Measurements from ENCODE around the gene CCDC150. TPM values are rescaled to one million over a fixed set of nuclear protein-coding genes. Genes with fewer than 3 reads are reported as not detected.
"Not testable (repeated sequence)": the region's sequence is repeated elsewhere in the genome, so short reads cannot be mapped to it uniquely, and the experiment has no call there.

Gene CCDC150
- total RNA-seq, 1 donor from 2014 or later, result 6.8 TPM

DNA sequence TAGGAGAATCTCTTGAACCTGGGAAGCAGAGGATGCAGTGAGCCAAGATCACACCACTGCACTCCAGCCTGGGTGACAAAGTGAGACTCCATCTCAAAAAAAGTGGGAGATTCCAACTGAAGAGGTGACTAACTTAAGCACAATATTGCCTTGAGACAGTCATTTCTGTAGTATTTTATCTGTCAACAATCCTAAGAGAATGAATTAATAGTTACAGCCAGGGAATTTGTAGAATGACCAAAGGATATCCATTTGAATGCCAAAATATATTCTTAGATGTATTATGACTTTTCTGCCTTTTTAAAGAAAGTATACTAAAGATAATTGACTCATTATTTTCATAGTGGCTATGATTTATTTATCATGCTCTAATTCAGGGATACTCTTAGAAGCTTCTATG lies 40.7 kb upstream of the CCDC150 start:
- peaks cover 0 to 6% (median 0%) of the 10 kb centered on the region in 3 donors for H3K4me1 ChIP-seq (ENCODE audit: control insufficient read depth in 3 of 3, insufficient read depth in 3 of 3, low read length in 3 of 3)

DNA sequence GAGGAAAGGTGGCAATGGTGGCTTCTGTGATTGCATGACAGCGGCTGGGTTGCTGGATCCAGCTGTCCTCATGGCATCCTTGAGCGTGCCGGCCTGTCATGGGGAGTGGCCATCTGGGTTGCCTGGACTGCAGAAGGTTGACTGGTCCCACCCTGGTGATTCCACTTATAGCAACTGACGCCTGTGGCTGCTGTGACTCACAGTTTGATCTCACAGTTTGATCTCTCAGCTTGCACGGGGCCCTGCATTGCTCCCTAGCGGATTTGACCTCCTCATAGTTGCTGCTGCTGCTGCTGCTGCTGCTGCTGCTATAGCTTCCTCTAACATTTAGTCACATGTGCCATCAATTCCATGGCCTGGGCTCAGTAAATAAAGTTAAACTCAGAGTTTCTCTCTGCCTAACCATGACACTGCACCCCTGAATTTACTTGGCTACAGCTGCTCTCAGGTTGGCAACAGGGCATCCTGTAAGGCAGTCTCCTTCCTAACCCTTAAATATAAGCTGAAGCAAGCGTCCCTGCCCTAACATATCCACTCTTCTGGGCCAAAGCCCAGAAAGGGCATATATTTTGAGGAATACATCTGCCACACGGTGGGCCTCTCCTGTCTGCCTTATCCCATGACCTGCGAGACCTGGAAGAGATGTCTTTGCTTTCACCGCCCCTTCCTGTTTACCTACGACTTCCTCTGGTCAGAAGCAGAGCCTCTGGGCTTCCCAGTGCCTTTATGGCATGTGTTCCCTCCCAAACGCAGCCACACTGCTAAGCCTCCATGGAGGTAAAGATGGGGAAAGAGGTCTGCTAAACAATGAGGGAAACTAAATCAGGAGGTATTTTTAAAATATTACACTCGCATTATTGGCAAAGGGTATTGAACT lies 37.8 kb upstream of the CCDC150 start:
- Histone ChIP-seq H3K9me3 (ENCODE audit: control insufficient read depth in 3 of 3, low read length in 3 of 3) (no peaks in the 10 kb centered on the region), H3K4me1 (ENCODE audit: control insufficient read depth in 3 of 3, insufficient read depth in 3 of 3, low read length in 3 of 3) (peaks cover 0 to 6% (median 0%) of the 10 kb centered on the region in 3 donors), H3K27ac (ENCODE audit: low read depth, low read length) (peak overlapping the region; percentile 33), H3K4me3 (ENCODE audit: low read length in 3 of 3) (no peak overlapping the region), H3K27me3 (ENCODE audit: control insufficient read depth in 3 of 3, insufficient read depth in 3 of 3, low read length in 3 of 3) (no peaks in the 10 kb centered on the region), H3K9ac (ENCODE audit: low read depth in 1 of 3, low read length in 3 of 3) (peak overlapping the region in 1 of 3 donors; percentile 28), H3K36me3 (ENCODE audit: control insufficient read depth in 3 of 3, insufficient read depth in 3 of 3, low read length in 3 of 3) (no peaks in the 10 kb centered on the region)

More for the DNA sequence above, 40.7 kb upstream of the CCDC150 start:
- H3K27ac ChIP-seq (ENCODE audit: low read depth, low read length), result no peak overlapping the region
- peaks cover 0 to 4% (median 3%) of the 10 kb centered on the region in 3 donors for H3K27me3 ChIP-seq (ENCODE audit: control insufficient read depth in 3 of 3, insufficient read depth in 3 of 3, low read length in 3 of 3)
- H3K9me3 ChIP-seq (ENCODE audit: control insufficient read depth in 3 of 3, low read length in 3 of 3), result no peaks in the 10 kb centered on the region
- H3K9ac ChIP-seq (ENCODE audit: low read depth in 1 of 3, low read length in 3 of 3), result no peak overlapping the region
- H3K4me3 ChIP-seq (ENCODE audit: low read length in 3 of 3), result no peak overlapping the region
- no peaks in the 10 kb centered on the region for H3K36me3 ChIP-seq (ENCODE audit: control insufficient read depth in 3 of 3, insufficient read depth in 3 of 3, low read length in 3 of 3)

- H3K9ac ChIP-seq (ENCODE audit: low read depth in 1 of 3, low read length in 3 of 3), result no peak overlapping the region
Measured at GRCh38 chr2:196604196-196604595, 35.3 kb upstream of the CCDC150 start.

DNA sequence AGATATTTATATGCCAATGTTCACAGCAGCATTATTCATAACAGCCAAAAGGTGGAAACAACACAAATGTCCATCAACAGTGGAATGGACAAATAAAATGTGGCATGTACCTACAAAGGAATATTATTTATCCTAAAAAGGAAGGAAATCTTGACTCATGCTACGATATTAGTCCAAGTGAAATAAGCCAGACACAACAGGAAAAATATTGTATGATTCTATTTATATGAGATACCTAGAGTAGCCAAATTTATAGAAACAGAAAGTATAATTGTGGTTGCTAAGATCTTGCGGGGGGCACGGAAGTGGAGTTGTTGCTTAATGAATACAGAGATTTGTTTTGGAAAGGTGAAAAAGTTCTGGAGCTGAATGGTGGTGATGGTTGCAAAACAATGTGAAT lies 33.0 kb upstream of the CCDC150 start:
- no peaks in the 10 kb centered on the region for H3K27me3 ChIP-seq (ENCODE audit: control insufficient read depth in 3 of 3, insufficient read depth in 3 of 3, low read length in 3 of 3)
- H3K9ac ChIP-seq (ENCODE audit: low read depth in 1 of 3, low read length in 3 of 3), result no peak overlapping the region
- H3K4me1 ChIP-seq (ENCODE audit: control insufficient read depth in 3 of 3, insufficient read depth in 3 of 3, low read length in 3 of 3), result peaks cover 0 to 5% (median 0%) of the 10 kb centered on the region in 3 donors
- H3K27ac ChIP-seq (ENCODE audit: low read depth, low read length), result no peak overlapping the region
- H3K4me3 ChIP-seq (ENCODE audit: low read length in 3 of 3), result no peak overlapping the region
- no peaks in the 10 kb centered on the region for H3K36me3 ChIP-seq (ENCODE audit: control insufficient read depth in 3 of 3, insufficient read depth in 3 of 3, low read length in 3 of 3)
- H3K9me3 ChIP-seq (ENCODE audit: control insufficient read depth in 3 of 3, low read length in 3 of 3), result no peaks in the 10 kb centered on the region

More at GRCh38 chr2:196604196-196604595, 35.3 kb upstream of the CCDC150 start:
- Histone ChIP-seq H3K4me3 (ENCODE audit: low read length in 3 of 3) (no peak overlapping the region), H3K4me1 (ENCODE audit: control insufficient read depth in 3 of 3, insufficient read depth in 3 of 3, low read length in 3 of 3) (peaks cover 0 to 6% (median 0%) of the 10 kb centered on the region in 3 donors), H3K27me3 (ENCODE audit: control insufficient read depth in 3 of 3, insufficient read depth in 3 of 3, low read length in 3 of 3) (no peaks in the 10 kb centered on the region), H3K9me3 (ENCODE audit: control insufficient read depth in 3 of 3, low read length in 3 of 3) (no peaks in the 10 kb centered on the region), H3K27ac (ENCODE audit: low read depth, low read length) (no peak overlapping the region), H3K36me3 (ENCODE audit: control insufficient read depth in 3 of 3, insufficient read depth in 3 of 3, low read length in 3 of 3) (no peaks in the 10 kb centered on the region)

DNA sequence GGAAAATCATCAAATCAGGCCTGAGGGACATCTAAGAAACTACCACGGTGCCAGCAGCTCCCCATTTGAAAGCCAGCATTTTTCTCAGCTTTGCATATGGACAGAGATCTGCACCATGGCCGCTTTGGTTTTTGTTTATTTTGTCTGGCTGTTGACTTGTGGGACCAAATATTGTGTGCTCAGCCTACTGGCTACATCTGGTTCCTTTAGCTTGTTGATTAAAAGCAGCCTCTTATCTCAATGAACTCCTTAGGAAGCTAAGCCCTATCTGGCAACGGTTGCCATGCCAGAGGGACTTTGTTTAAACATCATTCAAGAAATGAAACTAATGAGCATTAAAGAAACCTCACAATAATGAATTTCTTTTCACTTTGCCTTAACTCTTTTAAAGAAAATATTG lies 32.4 kb upstream of the CCDC150 start:
- no peak overlapping the region for H3K9ac ChIP-seq (ENCODE audit: low read depth in 1 of 3, low read length in 3 of 3)
- no peak overlapping the region for H3K4me3 ChIP-seq (ENCODE audit: low read length in 3 of 3)
- H3K36me3 ChIP-seq (ENCODE audit: control insufficient read depth in 3 of 3, insufficient read depth in 3 of 3, low read length in 3 of 3), result no peaks in the 10 kb centered on the region
- no peak overlapping the region for H3K27ac ChIP-seq (ENCODE audit: low read depth, low read length)
- no peaks in the 10 kb centered on the region for H3K4me1 ChIP-seq (ENCODE audit: control insufficient read depth in 3 of 3, insufficient read depth in 3 of 3, low read length in 3 of 3)
- H3K27me3 ChIP-seq (ENCODE audit: control insufficient read depth in 3 of 3, insufficient read depth in 3 of 3, low read length in 3 of 3), result no peaks in the 10 kb centered on the region
- H3K9me3 ChIP-seq (ENCODE audit: control insufficient read depth in 3 of 3, low read length in 3 of 3), result no peaks in the 10 kb centered on the region

- not testable (repeated sequence) for H3K27me3 ChIP-seq (ENCODE audit: control insufficient read depth in 3 of 3, insufficient read depth in 3 of 3, low read length in 3 of 3); H3K36me3 ChIP-seq (ENCODE audit: control insufficient read depth in 3 of 3, insufficient read depth in 3 of 3, low read length in 3 of 3); H3K9me3 ChIP-seq (ENCODE audit: control insufficient read depth in 3 of 3, low read length in 3 of 3); H3K4me3 ChIP-seq (ENCODE audit: low read length in 3 of 3); H3K9ac ChIP-seq (ENCODE audit: low read depth in 1 of 3, low read length in 3 of 3); H3K4me1 ChIP-seq (ENCODE audit: control insufficient read depth in 3 of 3, insufficient read depth in 3 of 3, low read length in 3 of 3); H3K27ac ChIP-seq (ENCODE audit: low read depth, low read length)
Measured at GRCh38 chr2:196607896-196608295, 31.6 kb upstream of the CCDC150 start.

- Histone ChIP-seq H3K4me3 (ENCODE audit: low read length in 3 of 3) (no peak overlapping the region), H3K9ac (ENCODE audit: low read depth in 1 of 3, low read length in 3 of 3) (no peak overlapping the region), H3K9me3 (ENCODE audit: control insufficient read depth in 3 of 3, low read length in 3 of 3) (no peaks in the 10 kb centered on the region)
Measured at GRCh38 chr2:196609806-196610205, 29.7 kb upstream of the CCDC150 start.

DNA sequence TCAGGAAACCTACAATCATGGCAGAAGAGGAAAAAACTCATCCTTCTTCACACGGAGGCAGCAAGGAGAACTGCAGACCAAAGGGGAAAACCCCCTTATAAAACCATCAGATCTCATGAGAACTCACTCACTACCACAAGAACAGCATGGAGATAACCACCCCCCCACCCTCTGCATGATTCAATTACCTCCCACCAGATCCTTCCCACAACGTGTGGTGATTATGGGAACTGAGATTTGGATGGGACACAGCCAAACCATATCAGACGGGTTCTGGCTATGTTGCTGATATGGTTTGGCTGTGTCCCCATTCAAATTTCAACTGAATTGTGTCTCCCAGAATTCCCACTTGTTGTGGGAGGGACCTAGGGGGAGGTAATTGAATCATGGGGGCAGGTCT lies 28.7 kb upstream of the CCDC150 start:
- Histone ChIP-seq H3K36me3 (ENCODE audit: control insufficient read depth in 3 of 3, insufficient read depth in 3 of 3, low read length in 3 of 3) (no peaks in the 10 kb centered on the region), H3K4me1 (ENCODE audit: control insufficient read depth in 3 of 3, insufficient read depth in 3 of 3, low read length in 3 of 3) (no peaks in the 10 kb centered on the region), H3K9me3 (ENCODE audit: control insufficient read depth in 3 of 3, low read length in 3 of 3) (no peaks in the 10 kb centered on the region), H3K27ac (ENCODE audit: low read depth, low read length) (no peak overlapping the region), H3K4me3 (ENCODE audit: low read length in 3 of 3) (no peak overlapping the region), H3K27me3 (ENCODE audit: control insufficient read depth in 3 of 3, insufficient read depth in 3 of 3, low read length in 3 of 3) (no peaks in the 10 kb centered on the region), H3K9ac (ENCODE audit: low read depth in 1 of 3, low read length in 3 of 3) (no peak overlapping the region)

More at GRCh38 chr2:196609806-196610205, 29.7 kb upstream of the CCDC150 start:
- Histone ChIP-seq H3K27me3 (ENCODE audit: control insufficient read depth in 3 of 3, insufficient read depth in 3 of 3, low read length in 3 of 3) (no peaks in the 10 kb centered on the region), H3K4me1 (ENCODE audit: control insufficient read depth in 3 of 3, insufficient read depth in 3 of 3, low read length in 3 of 3) (no peaks in the 10 kb centered on the region), H3K27ac (ENCODE audit: low read depth, low read length) (no peak overlapping the region), H3K36me3 (ENCODE audit: control insufficient read depth in 3 of 3, insufficient read depth in 3 of 3, low read length in 3 of 3) (no peaks in the 10 kb centered on the region)

GRCh38 chr2:196613302-196613701 lies 26.2 kb upstream of the CCDC150 start:
- H3K27ac ChIP-seq (ENCODE audit: low read depth, low read length), result no peak overlapping the region

DNA sequence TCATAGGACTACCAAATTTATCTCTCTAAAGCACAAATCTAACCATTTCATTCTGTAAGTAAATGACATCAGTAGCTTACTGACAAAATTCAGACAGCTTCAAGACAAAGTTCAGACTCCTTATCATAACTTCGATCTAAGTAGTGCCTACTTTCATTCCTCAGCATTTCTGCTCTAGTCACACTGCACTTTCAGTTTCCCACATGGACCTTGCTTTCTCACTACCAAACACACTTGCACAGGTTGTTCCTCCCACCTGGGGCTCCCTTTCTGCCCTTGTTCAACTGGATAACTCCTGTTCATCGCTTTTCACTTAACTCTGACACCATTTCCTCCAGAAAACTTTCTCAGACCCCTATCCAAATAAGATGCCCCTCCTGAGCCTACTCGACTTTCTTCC lies 22.1 kb upstream of the CCDC150 start:
- Histone ChIP-seq H3K27ac (ENCODE audit: low read depth, low read length) (no peak overlapping the region), H3K27me3 (ENCODE audit: control insufficient read depth in 3 of 3, insufficient read depth in 3 of 3, low read length in 3 of 3) (no peaks in the 10 kb centered on the region), H3K9me3 (ENCODE audit: control insufficient read depth in 3 of 3, low read length in 3 of 3) (no peaks in the 10 kb centered on the region), H3K4me1 (ENCODE audit: control insufficient read depth in 3 of 3, insufficient read depth in 3 of 3, low read length in 3 of 3) (no peaks in the 10 kb centered on the region), H3K36me3 (ENCODE audit: control insufficient read depth in 3 of 3, insufficient read depth in 3 of 3, low read length in 3 of 3) (no peaks in the 10 kb centered on the region), H3K9ac (ENCODE audit: low read depth in 1 of 3, low read length in 3 of 3) (no peak overlapping the region), H3K4me3 (ENCODE audit: low read length in 3 of 3) (no peak overlapping the region)

More at GRCh38 chr2:196613302-196613701, 26.2 kb upstream of the CCDC150 start:
- H3K36me3 ChIP-seq (ENCODE audit: control insufficient read depth in 3 of 3, insufficient read depth in 3 of 3, low read length in 3 of 3), result no peaks in the 10 kb centered on the region
- H3K27me3 ChIP-seq (ENCODE audit: control insufficient read depth in 3 of 3, insufficient read depth in 3 of 3, low read length in 3 of 3), result no peaks in the 10 kb centered on the region
- no peaks in the 10 kb centered on the region for H3K9me3 ChIP-seq (ENCODE audit: control insufficient read depth in 3 of 3, low read length in 3 of 3)
- H3K9ac ChIP-seq (ENCODE audit: low read depth in 1 of 3, low read length in 3 of 3), result no peak overlapping the region
- H3K4me3 ChIP-seq (ENCODE audit: low read length in 3 of 3), result no peak overlapping the region
- H3K4me1 ChIP-seq (ENCODE audit: control insufficient read depth in 3 of 3, insufficient read depth in 3 of 3, low read length in 3 of 3), result no peaks in the 10 kb centered on the region

Measured in skeletal muscle tissue (tissue), 4 donors.